H1 (cell line): Measurements from ENCODE around the gene VWF. TPM values are rescaled to one million over a fixed set of nuclear protein-coding genes. Genes with fewer than 3 reads are reported as not detected.

Experiments used
- CTCF ChIA-PET: fragments of 300-600 bp; sonication (Branson Sonifier 250); formaldehyde crosslinking; loops from one replicate; lab custom pipeline; 2021; ENCODE audit not compliant: partially characterized antibody; lab: Charles Lee
- POLR2A ChIA-PET: fragments of 300-600 bp; sonication (Branson Sonifier 250); formaldehyde crosslinking; loops from one replicate; lab custom pipeline; 2021; ENCODE audit warnings: inconsistent platforms; ENCODE audit not compliant: partially characterized antibody; lab: Charles Lee
- DNase-seq, 2 experiments: peaks; one replicate each; pipeline versions ENCODE4 v3.0.0 to v3.0.0-alpha.2; 2010 to 2022; ENCODE audit warnings: low spot score in 2 of 2, low read depth in 1 of 2, mixed read lengths in 1 of 2
- FAIRE-seq: peaks from 2 replicates; lab custom pipeline; 2011; peaks lifted over from hg19 to GRCh38; lab: Jason Lieb, UNC
- H2AFZ ChIP-seq: 2 replicates; pipeline ENCODE4 v1.8.1; 2012; ENCODE audit warnings: low read length, inconsistent platforms
- H2AK5ac ChIP-seq: 2 replicates; pipeline ENCODE4 v1.6.1; 2013; ENCODE audit warnings: low read depth, low read length
- H2BK120ac ChIP-seq: replicated peaks from 2 replicates; pipeline ENCODE3; 2013; ENCODE audit warnings: low read depth, low read length, inconsistent platforms
- H2BK12ac ChIP-seq: 2 replicates; pipeline ENCODE4 v1.6.1; 2013; ENCODE audit warnings: low read depth, low read length
- H2BK15ac ChIP-seq: 2 replicates; pipeline ENCODE4 v1.6.1; 2013; ENCODE audit warnings: low read length
- H2BK20ac ChIP-seq: 2 replicates; pipeline ENCODE4 v1.6.1; 2013; ENCODE audit warnings: low read length
- H2BK5ac ChIP-seq: 2 replicates; pipeline ENCODE4 v1.6.1; 2013; ENCODE audit warnings: low read depth, low read length
- H3K14ac ChIP-seq: 2 replicates; pipeline ENCODE4 v1.6.1; 2013; ENCODE audit warnings: inconsistent platforms; ENCODE audit not compliant: insufficient read length
- H3K18ac ChIP-seq: 2 replicates; pipeline ENCODE4 v1.6.1; 2013; ENCODE audit warnings: low read length; ENCODE audit errors: extremely low read depth
- H3K23ac ChIP-seq: 2 replicates; pipeline ENCODE4 v1.6.1; 2013; ENCODE audit warnings: inconsistent platforms; ENCODE audit not compliant: insufficient read length
- H3K23me2 ChIP-seq: 2 replicates; pipeline ENCODE4 v1.6.1; 2013; ENCODE audit warnings: low read depth, low read length
- H3K27ac ChIP-seq: 2 replicates; pipeline ENCODE4 v1.6.1; 2011; ENCODE audit warnings: low read depth, low read length, inconsistent platforms
- H3K27me3 ChIP-seq, 4 experiments: replicated peaks in 1 of 4; 1 replicate in 1 of 4; 2 replicates in 3 of 4; pipeline versions ENCODE4 v1.6.1 to v1.8.1; 2011 to 2013; ENCODE audit warnings: low read length in 3 of 4, mild to moderate bottlenecking in 3 of 4, inconsistent platforms in 2 of 4, mixed read lengths in 2 of 4, moderate library complexity in 1 of 4; ENCODE audit not compliant: control insufficient read depth in 3 of 4, insufficient read depth in 3 of 4; ENCODE audit errors: extremely low read depth in 1 of 4
- H3K36me3 ChIP-seq, 4 experiments: 2 replicates each; pipeline versions ENCODE4 v1.6.1 to v1.8.1; 2011 to 2013; ENCODE audit warnings: mild to moderate bottlenecking in 4 of 4, low read length in 3 of 4, moderate library complexity in 2 of 4, control low read depth in 1 of 4, inconsistent platforms in 1 of 4; ENCODE audit not compliant: insufficient read depth in 4 of 4, control insufficient read depth in 2 of 4
- H3K4ac ChIP-seq: replicated peaks from 2 replicates; pipeline ENCODE3; 2013; ENCODE audit warnings: low read length, low read depth, mixed read lengths, inconsistent platforms; ENCODE audit not compliant: insufficient read length
- H3K4me1 ChIP-seq, 4 experiments: replicated peaks in 1 of 4; 1 replicate in 1 of 4; 2 replicates in 3 of 4; pipeline versions ENCODE4 v1.6.1 to v1.8.1; 2011 to 2013; ENCODE audit warnings: low read length in 3 of 4, inconsistent platforms in 2 of 4, mixed read lengths in 1 of 4; ENCODE audit not compliant: insufficient read depth in 4 of 4, control insufficient read depth in 3 of 4
- H3K4me2 ChIP-seq, 2 experiments: 2 replicates each; pipeline versions ENCODE4 v1.6.1 to v1.8.1; 2011 to 2013; ENCODE audit warnings: low read depth in 2 of 2, low read length in 2 of 2, control low read depth in 1 of 2, inconsistent platforms in 1 of 2, mild to moderate bottlenecking in 1 of 2; ENCODE audit not compliant: insufficient read depth in 1 of 2
- H3K4me3 ChIP-seq, 4 experiments: fragments of 200-600, 300-600 bp in 1 of 4; sonication (generic), shearing (Covaris generic), sonication (Bioruptor Twin) in 1 of 4; 2 replicates each; pipeline versions ENCODE4 v1.5.1 to v1.8.1; 2011 to 2016; ENCODE audit warnings: low read length in 4 of 4, low read depth in 3 of 4, control low read depth in 2 of 4, inconsistent platforms in 2 of 4, mild to moderate bottlenecking in 2 of 4, mixed read lengths in 1 of 4, moderate library complexity in 1 of 4; ENCODE audit not compliant: insufficient read depth in 2 of 4; ENCODE audit errors: extremely low read depth in 1 of 4
- H3K56ac ChIP-seq: replicated peaks from 2 replicates; pipeline ENCODE3; 2013; ENCODE audit warnings: low read depth, mild to moderate bottlenecking, mixed read lengths, low read length, inconsistent platforms; ENCODE audit not compliant: insufficient read length
- H3K79me1 ChIP-seq: 2 replicates; pipeline ENCODE4 v1.6.1; 2013; ENCODE audit warnings: low read depth, low read length, control low read depth
- H3K79me2 ChIP-seq, 2 experiments: 2 replicates each; pipeline versions ENCODE4 v1.6.1 to v1.8.1; 2012 to 2013; ENCODE audit warnings: low read length in 2 of 2, mild to moderate bottlenecking in 2 of 2, inconsistent platforms in 1 of 2; ENCODE audit not compliant: insufficient read depth in 2 of 2, control insufficient read depth in 1 of 2
- H3K9ac ChIP-seq, 4 experiments: replicated peaks in 1 of 4; 1 replicate in 1 of 4; 2 replicates in 3 of 4; pipeline versions ENCODE4 v1.6.1 to v1.8.1; 2011 to 2013; ENCODE audit warnings: low read depth in 3 of 4, low read length in 3 of 4, control low read depth in 2 of 4, mild to moderate bottlenecking in 2 of 4, moderate library complexity in 2 of 4, inconsistent platforms in 1 of 4; ENCODE audit errors: extremely low read depth in 1 of 4
- H3K9me3 ChIP-seq, 2 experiments: 2 replicates each; pipeline versions ENCODE4 v1.6.1 to v1.8.1; 2012 to 2013; ENCODE audit warnings: mild to moderate bottlenecking in 2 of 2, moderate library complexity in 2 of 2, control low read depth in 1 of 2, inconsistent platforms in 1 of 2, low read depth in 1 of 2, low read length in 1 of 2, mixed read lengths in 1 of 2; ENCODE audit not compliant: insufficient read depth in 2 of 2
- H4K20me1 ChIP-seq, 2 experiments: replicated peaks in 1 of 2; 2 replicates each; pipeline versions ENCODE3 to v1.8.1; 2011 to 2013; ENCODE audit warnings: inconsistent platforms in 2 of 2, low read length in 2 of 2, mild to moderate bottlenecking in 1 of 2; ENCODE audit not compliant: insufficient read depth in 2 of 2, control insufficient read depth in 1 of 2
- H4K5ac ChIP-seq: 2 replicates; pipeline ENCODE4 v1.6.1; 2013; ENCODE audit warnings: low read length, low read depth, mixed read lengths, inconsistent platforms; ENCODE audit not compliant: insufficient read length
- H4K8ac ChIP-seq: 2 replicates; pipeline ENCODE4 v1.8.0; 2013; ENCODE audit warnings: mild to moderate bottlenecking, moderate library complexity, low read length, inconsistent platforms; ENCODE audit not compliant: insufficient read depth; ENCODE audit errors: extremely low read depth
- H4K91ac ChIP-seq: replicated peaks from 2 replicates; pipeline ENCODE3; 2013; ENCODE audit warnings: low read length, mixed read lengths, inconsistent platforms; ENCODE audit not compliant: insufficient read length
- ASH2L ChIP-seq: fragments of 200-600, 300-600 bp; sonication (generic); IDR thresholded peaks from one replicate; pipeline ENCODE4 v1.7.1; 2017; ENCODE audit warnings: low read length
- BACH1 ChIP-seq: IDR thresholded peaks from 2 replicates; pipeline ENCODE4 v1.6.1; 2012; ENCODE audit warnings: low read length, improper control_type of control experiment
- BRCA1 ChIP-seq: IDR thresholded peaks from 2 replicates; pipeline ENCODE4 v1.6.1; 2012; ENCODE audit warnings: low read depth, low read length, improper control_type of control experiment
- CEBPB ChIP-seq: IDR thresholded peaks from 2 replicates; pipeline ENCODE4 v1.6.1; 2012; ENCODE audit warnings: low read depth, low read length
- CTBP2 ChIP-seq: IDR thresholded peaks from 2 replicates; pipeline ENCODE4 v1.7.0; 2011; ENCODE audit warnings: borderline replicate concordance, mild to moderate bottlenecking, moderate library complexity, mixed read lengths, low read length; ENCODE audit not compliant: insufficient read depth, insufficient read length
- POU5F1 ChIP-seq: IDR thresholded peaks from 2 replicates; pipeline ENCODE4 v1.6.1; 2011; ENCODE audit warnings: low read depth, mild to moderate bottlenecking, low read length, moderate library complexity
- RXRA ChIP-seq: IDR thresholded peaks from 2 replicates; pipeline ENCODE4 v1.6.1; 2011; ENCODE audit warnings: low read depth, mild to moderate bottlenecking, low read length, moderate library complexity; ENCODE audit not compliant: insufficient read depth
- SP2 ChIP-seq: IDR thresholded peaks from 2 replicates; pipeline ENCODE4 v1.6.1; 2012; ENCODE audit warnings: mild to moderate bottlenecking, low read length, inconsistent platforms
- TAF1 ChIP-seq: IDR thresholded peaks from 2 replicates; pipeline ENCODE4 v1.6.1; 2011; ENCODE audit warnings: mild to moderate bottlenecking, low read depth, low read length
- TBP ChIP-seq: IDR thresholded peaks from 2 replicates; pipeline ENCODE4 v1.6.1; 2011; ENCODE audit warnings: low read depth, low read length, improper control_type of control experiment
- WGBS, 2 experiments: shearing (Covaris generic) in 1 of 2; methylation state at CpG; one replicate each; pipeline versions ENCODE4 v1.1.6 to v1.1.7; 2013 to 2015; ENCODE audit warnings: low lambda C conversion rate in 2 of 2, mixed read lengths in 2 of 2, inconsistent platforms in 1 of 2, low coverage in 1 of 2, missing lambda C conversion rate in 1 of 2; ENCODE audit not compliant: insufficient replicate concordance in 2 of 2, insufficient coverage in 1 of 2, insufficient read length in 1 of 2; ENCODE audit errors: extremely low coverage in 1 of 2, missing lambda C conversion rate in 1 of 2; 5-methylcytosine and 5-hydroxymethylcytosine counted together
- polyA plus RNA-seq, 7 experiments: library from polyadenylated mRNA; depleted of rRNA in 3 of 7; stranded (reverse) in 5 of 7; unstranded in 2 of 7; fragments of >200 nt in 5 of 7; fragments of 200-250 nt in 2 of 7; gene quantifications; 1 replicate in 5 of 7; 2 replicates in 1 of 7; 4 replicates in 1 of 7; pipeline versions ENCODE4 v1.2.1 to v1.2.3, GENCODE V29; 2011 to 2013; ENCODE audit warnings: missing spikeins in 2 of 7, mixed read lengths in 2 of 7
- total RNA-seq: library from RNA; stranded (reverse); fragmentation: NEBNext Ultra II Directional; extraction: Animal tissue kit (Norgen Biotek cat#: 25700); gene quantifications from 2 replicates; pipeline ENCODE4 v1.2.1, GENCODE V29; 2021

VWF gene
- total and polyA plus RNA-seq, 2 of the 8 experiments (the other 6 are each of a cell fraction or from before 2014, with no cell fraction given), result 0.39 to 0.60 TPM

DNA sequence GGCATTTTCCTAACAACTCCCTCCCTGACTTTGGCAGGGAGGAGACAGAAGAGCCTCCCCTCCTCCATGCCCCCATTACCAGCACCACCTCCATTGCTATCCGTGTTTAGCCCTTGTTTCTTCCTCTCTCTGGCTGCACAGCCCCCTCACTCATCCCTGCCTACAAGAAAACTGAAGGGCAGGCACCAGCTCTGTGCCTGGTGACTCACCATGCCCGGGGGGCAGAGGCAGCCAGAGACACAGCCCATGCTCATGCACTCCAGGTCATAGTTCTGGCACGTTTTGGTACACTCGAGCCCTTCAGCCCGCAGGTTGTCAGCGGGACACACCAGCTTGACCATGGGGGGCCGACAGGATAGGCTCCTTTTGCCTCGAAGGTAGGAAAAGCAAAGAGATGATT, 80.4 kb downstream of the VWF start:
- H4K5ac ChIP-seq, result no peak overlapping the region
- H4K8ac ChIP-seq, result no peak overlapping the region
- H3K23ac ChIP-seq, result no peak overlapping the region
- H2AFZ ChIP-seq, result no peak overlapping the region
- no peak for TF ChIP-seq ASH2L
- no peak for TF ChIP-seq SP2
- TF ChIP-seq CTBP2, result no peak
- no peak for TF ChIP-seq POU5F1
- TF ChIP-seq BACH1, result no peak
- TF ChIP-seq TAF1, result no peak
- no peak for TF ChIP-seq CEBPB
- TF ChIP-seq TBP, result no peak
- TF ChIP-seq RXRA, result no peak
- TF ChIP-seq BRCA1, result no peak
- H3K56ac ChIP-seq, result no peak overlapping the region
- H4K20me1 ChIP-seq, result no peaks in the 10 kb centered on the region
- peaks cover 0 to 2% (median 0%) of the 10 kb centered on the region in 4 experiments; a peak in 2 of 7 replicates for H3K27me3 ChIP-seq
- H2BK20ac ChIP-seq, result no peak overlapping the region
- H3K4ac ChIP-seq, result no peak overlapping the region
- peaks cover 0 to 4% (median 0%) of the 10 kb centered on the region in 4 experiments; a peak in 1 of 7 replicates for H3K4me1 ChIP-seq
- no peak overlapping the region for H2BK15ac ChIP-seq
- WGBS, 2 experiments, result 87% methylated on average over 8 of the region's 8 CpGs; no CpG with 5 or more reads in 1 of the 2 experiments
- H2BK5ac ChIP-seq, result no peak overlapping the region
- POLR2A ChIA-PET, result interaction anchor here (2.2 kb wide), 1 partner anchor 98 kb away, joined by 5 read pairs; the partner anchor contains the start of gene ANO2
- H3K27ac ChIP-seq, result no peak overlapping the region
- H4K91ac ChIP-seq, result no peak overlapping the region
- H3K23me2 ChIP-seq, result no peaks in the 10 kb centered on the region
- no peak overlapping the region for H3K14ac ChIP-seq
- H3K9ac ChIP-seq, result no peak overlapping the region
- no peak overlapping the region for H3K4me2 ChIP-seq
- H3K9me3 ChIP-seq, result no peaks in the 10 kb centered on the region
- no peak overlapping the region for H2BK120ac ChIP-seq
- H3K18ac ChIP-seq, result no peak overlapping the region
- DNase-seq (no peak), FAIRE-seq (no peak)
- no peak overlapping the region for H2AK5ac ChIP-seq
- CTCF ChIA-PET, result interaction anchor here (1.1 to 20.0 kb wide), 3 partner anchors 37 to 78 kb away, joined by 3 to 412 read pairs (median 4); no protein-coding TSS in a partner anchor
- no peak overlapping the region for H3K4me3 ChIP-seq
- H3K79me2 ChIP-seq, result no peaks in the 10 kb centered on the region
- H3K36me3 ChIP-seq, result no peaks in the 10 kb centered on the region
- no peak overlapping the region for H2BK12ac ChIP-seq
- H3K79me1 ChIP-seq, result no peaks in the 10 kb centered on the region
